Stimulated activated CD8-positive, alpha-beta memory T cell treated with anti-CD3 and anti-CD28 coated beads, Interleukin-4, amount 100 ng/mL, for 4 hours (primary cell): ENCODE results near the gene SPOCK1.

Experiments used
- DNase-seq, 2 donors: peaks; one replicate each; pipeline ENCODE4 v3.0.0-alpha.2; 2020; ENCODE audit warnings: low read depth in 2 of 2, low spot score in 1 of 2

The SPOCK1 gene

GRCh38 chr5:137036640-137037039 is 462.5 kb downstream of the SPOCK1 start:
- no peak for DNase-seq

GRCh38 chr5:137035480-137035878 is 463.6 kb downstream of the SPOCK1 start:
- DNase-seq: no peak

- DNase-seq: no peak
These were observed 464.2 kb downstream of the SPOCK1 start for GRCh38 chr5:137034764-137035479.

GRCh38 chr5:137034213-137034612 is 464.9 kb downstream of the SPOCK1 start:
- no peak for DNase-seq

- DNase-seq: no peak
These were observed 466.2 kb downstream of the SPOCK1 start for GRCh38 chr5:137032929-137033328.

GRCh38 chr5:137027758-137028157 is 471.4 kb downstream of the SPOCK1 start:
- DNase-seq: no peak

- DNase-seq: no peak
These were observed 472.8 kb downstream of the SPOCK1 start for GRCh38 chr5:137026296-137026695.

GRCh38 chr5:137024044-137024443 is 475.1 kb downstream of the SPOCK1 start:
- DNase-seq: no peak

GRCh38 chr5:137023371-137023770 is 475.8 kb downstream of the SPOCK1 start:
- no peak for DNase-seq

GRCh38 chr5:137022725-137023124 is 476.4 kb downstream of the SPOCK1 start:
- DNase-seq: no peak

- no peak for DNase-seq
These were observed 477.1 kb downstream of the SPOCK1 start for GRCh38 chr5:137022043-137022442.

- no peak for DNase-seq
These were observed 479.9 kb downstream of the SPOCK1 start for GRCh38 chr5:137019229-137019628.

GRCh38 chr5:137016783-137017324 is 482.3 kb downstream of the SPOCK1 start:
- DNase-seq: no peak

- DNase-seq: no peak
These were observed 483.5 kb downstream of the SPOCK1 start for GRCh38 chr5:137015540-137016116.

GRCh38 chr5:137014731-137015130 is 484.4 kb downstream of the SPOCK1 start:
- no peak for DNase-seq

GRCh38 chr5:137010226-137010625 is 488.9 kb downstream of the SPOCK1 start:
- DNase-seq: no peak

- DNase-seq: no peak
These were observed 494.8 kb downstream of the SPOCK1 start for GRCh38 chr5:137004279-137004678.

GRCh38 chr5:137001026-137001569 is 498.0 kb downstream of the SPOCK1 start:
- no peak for DNase-seq

GRCh38 chr5:136999787-137000186 is 499.3 kb downstream of the SPOCK1 start:
- no peak for DNase-seq

- DNase-seq: no peak
These were observed 500.2 kb downstream of the SPOCK1 start for GRCh38 chr5:136998854-136999357.

- DNase-seq: no peak
These were observed 505.0 kb downstream of the SPOCK1 start for GRCh38 chr5:136994154-136994553.

GRCh38 chr5:136992796-136993489 is 506.2 kb downstream of the SPOCK1 start:
- DNase-seq: no peak
